HepG2 (cell line): ENCODE results near the gene TMEM86B. TPM values are rescaled to one million over a fixed set of nuclear protein-coding genes. Genes with fewer than 3 reads are reported as not detected.

Experiments used
- ATAC-seq: fragments of 200-7000 bp; cut with Tn5 transposase; 3 replicates; pipeline ENCODE4 v1.9.1; 2020; ENCODE audit warnings: mild to moderate bottlenecking, moderate library complexity
- BruUV-seq: library from RNA; stranded (reverse); fragments of 400-500 nt; replicated peaks from 2 replicates; lab custom pipeline; 2021; lab: Mats Ljungman, UMichigan
- CTCF ChIA-PET: fragments of 300-600 bp; formaldehyde crosslinking; extraction: SDS; loops from one replicate; lab custom pipeline; 2021; ENCODE audit warnings: low total read pairs, inconsistent platforms, low intra/inter-chr PET ratio; lab: Yijun Ruan, JAX
- POLR2A ChIA-PET: fragments of 350-600 bp; sonication (Branson Sonifier 250); formaldehyde crosslinking; loops from one replicate; lab custom pipeline; 2020; ENCODE audit warnings: antibody characterized with exemption, inconsistent platforms; lab: Yijun Ruan, JAX
- DNase-seq: peaks from one replicate; pipeline ENCODE4 v3.0.0-alpha.2; 2015; ENCODE audit warnings: low spot score
- FAIRE-seq: peaks from 3 replicates; lab custom pipeline; 2011; peaks lifted over from hg19 to GRCh38; lab: Jason Lieb, UNC
- H2AFZ ChIP-seq: one replicate; pipeline ENCODE4 v1.6.1; 2011; ENCODE audit warnings: low read length, inconsistent platforms
- H3K27ac ChIP-seq: fragments of 300-600 bp; 3 replicates; pipeline ENCODE4 v1.8.0; 2011; ENCODE audit warnings: mixed run types, mild to moderate bottlenecking, mixed read lengths, low read length, inconsistent platforms; ENCODE audit not compliant: insufficient read depth; ENCODE audit errors: extremely low read length
- H3K27me3 ChIP-seq, 2 experiments: fragments of 200-600 bp in 1 of 2; 2 replicates in 1 of 2; 3 replicates in 1 of 2; pipeline versions ENCODE4 v1.6.0 to v1.8.0; 2011; ENCODE audit warnings: low read length in 2 of 2, mild to moderate bottlenecking in 2 of 2, moderate library complexity in 2 of 2, inconsistent platforms in 1 of 2; ENCODE audit not compliant: insufficient read depth in 2 of 2, control insufficient read depth in 1 of 2
- H3K36me3 ChIP-seq, 2 experiments: fragments of 200-600 bp in 1 of 2; replicated peaks in 1 of 2; 2 replicates in 1 of 2; 3 replicates in 1 of 2; pipeline versions ENCODE4 v1.5.1 to v1.8.0; 2011; ENCODE audit warnings: low read length in 2 of 2, inconsistent platforms in 1 of 2; ENCODE audit not compliant: insufficient read depth in 2 of 2, control insufficient read depth in 1 of 2
- H3K4me1 ChIP-seq: 2 replicates; pipeline ENCODE4 v1.5.1; 2012; ENCODE audit warnings: low read length, inconsistent platforms; ENCODE audit not compliant: insufficient read depth
- H3K4me2 ChIP-seq: 2 replicates; pipeline ENCODE4 v1.6.0; 2011; ENCODE audit warnings: low read depth, low read length, inconsistent platforms
- H3K4me3 ChIP-seq, 3 experiments: fragments of 200-600 bp in 1 of 3; sonication (generic), shearing (Covaris generic) in 1 of 3; replicated peaks in 1 of 3; 2 replicates each; pipeline ENCODE4 v1.5.1; 2011 to 2016; ENCODE audit warnings: low read length in 3 of 3, inconsistent platforms in 2 of 3, low read depth in 2 of 3, mild to moderate bottlenecking in 2 of 3, control low read depth in 1 of 3, mixed read lengths in 1 of 3; ENCODE audit not compliant: insufficient read depth in 1 of 3
- H3K79me2 ChIP-seq: one replicate; pipeline ENCODE4 v1.6.1; 2011; ENCODE audit warnings: low read length, inconsistent platforms; ENCODE audit not compliant: insufficient read depth
- H3K9ac ChIP-seq: 2 replicates; pipeline ENCODE4 v1.6.0; 2011; ENCODE audit warnings: mild to moderate bottlenecking, low read depth, low read length, inconsistent platforms; ENCODE audit not compliant: insufficient read depth
- H3K9me3 ChIP-seq: 2 replicates; pipeline ENCODE4 v1.5.1; 2012; ENCODE audit warnings: mild to moderate bottlenecking, low read length
- H4K20me1 ChIP-seq: 2 replicates; pipeline ENCODE4 v1.6.0; 2011; ENCODE audit warnings: inconsistent platforms, mild to moderate bottlenecking, low read length, moderate library complexity; ENCODE audit not compliant: insufficient read depth
- ATRX ChIP-seq: sonication (generic); formaldehyde crosslinking; IDR thresholded peaks from 2 replicates; pipeline ENCODE4 v1.4.0; 2020; ENCODE audit warnings: missing genetic modification reagents, borderline replicate concordance
- BATF2 ChIP-seq: sonication (generic); formaldehyde crosslinking; IDR thresholded peaks from 2 replicates; pipeline ENCODE4 v1.8.0; 2022; ENCODE audit warnings: mild to moderate bottlenecking, missing genetic modification reagents, moderate library complexity
- CERS6 ChIP-seq: sonication (generic); formaldehyde crosslinking; IDR thresholded peaks from 2 replicates; pipeline ENCODE4 v1.5.0; 2020; ENCODE audit warnings: missing genetic modification reagents
- CTCF ChIP-seq: sonication (generic); formaldehyde crosslinking; IDR thresholded peaks from 2 replicates; pipeline ENCODE4 v1.5.0; 2020; ENCODE audit warnings: mild to moderate bottlenecking, missing genetic modification reagents, moderate library complexity
- HMGA1 ChIP-seq: sonication (generic); formaldehyde crosslinking; conservative IDR thresholded peaks from 2 replicates; pipeline ENCODE4 v1.4.0; 2020; ENCODE audit warnings: missing genetic modification reagents
- KAT2B ChIP-seq: fragments of 150-350 bp; IDR thresholded peaks from 2 replicates; pipeline ENCODE4 v1.6.1; 2014; ENCODE audit warnings: low read depth, low read length, borderline replicate concordance
- MLX ChIP-seq: IDR thresholded peaks from 2 replicates; pipeline ENCODE4 v1.6.1; 2016
- MNT ChIP-seq: fragments of 450-650 bp; IDR thresholded peaks from 2 replicates; pipeline ENCODE4 v1.6.1; 2016
- PCBP2 ChIP-seq: fragments of 200-400 bp; formaldehyde crosslinking; optimal IDR thresholded peaks from 2 replicates; pipeline ENCODE3; 2018; ENCODE audit warnings: low read length, low read depth; ENCODE audit not compliant: poor library complexity, severe bottlenecking
- RFX1 ChIP-seq: fragments of 450-650 bp; IDR thresholded peaks from 2 replicates; pipeline ENCODE4 v1.6.1; 2017
- SMYD3 ChIP-seq: sonication (generic); formaldehyde crosslinking; IDR thresholded peaks from 2 replicates; pipeline ENCODE4 v1.8.1; 2023; ENCODE audit warnings: mild to moderate bottlenecking, missing genetic modification reagents
- TMF1 ChIP-seq: sonication (generic); formaldehyde crosslinking; IDR thresholded peaks from 2 replicates; pipeline ENCODE4 v1.8.1; 2022; ENCODE audit warnings: low read depth, missing genetic modification reagents
- TP53 ChIP-seq: sonication (generic); formaldehyde crosslinking; conservative IDR thresholded peaks from 2 replicates; pipeline ENCODE4 v1.4.0; 2020; ENCODE audit warnings: missing genetic modification reagents
- ZFP37 ChIP-seq: sonication (generic); formaldehyde crosslinking; IDR thresholded peaks from 2 replicates; pipeline ENCODE4 v1.4.0; 2020; ENCODE audit warnings: missing genetic modification reagents, borderline replicate concordance
- ZNF350 ChIP-seq: sonication (generic); formaldehyde crosslinking; IDR thresholded peaks from 2 replicates; pipeline ENCODE4 v1.4.0; 2020; ENCODE audit warnings: mild to moderate bottlenecking, low read depth, missing genetic modification reagents, borderline replicate concordance
- ZNF496 ChIP-seq: sonication (generic); formaldehyde crosslinking; IDR thresholded peaks from 2 replicates; pipeline ENCODE4 v1.8.1; 2023; ENCODE audit warnings: mild to moderate bottlenecking, moderate library complexity, missing genetic modification reagents; ENCODE audit not compliant: insufficient replicate concordance
- ZNF780A ChIP-seq: sonication (generic); formaldehyde crosslinking; IDR thresholded peaks from 2 replicates; pipeline ENCODE4 v1.8.0; 2022; ENCODE audit warnings: mild to moderate bottlenecking, missing genetic modification reagents, moderate library complexity
- WGBS: methylation state at CpG from one replicate; pipeline ENCODE4 v1.1.6; 2017; ENCODE audit warnings: low lambda C conversion rate; 5-methylcytosine and 5-hydroxymethylcytosine counted together
- in situ Hi-C: cut with HindIII; loops from 2 replicates; pipeline ENCODE4 v1.10.0; 2017; ENCODE audit warnings: low pct_unique_long_range_greater_than_20kb; ENCODE audit not compliant: extremely low pct_ligation_motif_present
- intact Hi-C: fragments of 100-400 bp; cut with micrococcal nuclease; formaldehyde crosslinking; loops from one replicate; pipeline ENCODE4 v1.10.0; 2022; ENCODE audit not compliant: unreplicated experiment
- polyA plus RNA-seq, 8 experiments: library from polyadenylated mRNA; depleted of rRNA in 3 of 8; stranded (reverse) in 7 of 8; unstranded in 1 of 8; fragments of >200 nt; fragmentation: Illumina TruSeq in 4 of 8; extraction: Trizol in 4 of 8; gene quantifications; 2 replicates each; pipeline versions ENCODE4 v1.2.1 to v1.2.3, GENCODE V29; 2011 to 2016; ENCODE audit warnings: low read depth in 4 of 8, missing spikeins in 1 of 8, mixed read lengths in 1 of 8; ENCODE audit not compliant: insufficient read depth in 1 of 8
- total RNA-seq, 5 experiments: library from RNA; depleted of rRNA; stranded (reverse); fragments of >200 nt; fragmentation: Illumina TruSeq; extraction: Trizol; gene quantifications; 2 replicates each; pipeline ENCODE4 v1.2.3, GENCODE V29; 2016; ENCODE audit warnings: low read depth in 1 of 5

Gene TMEM86B
- total and polyA plus RNA-seq, 2 of the 13 experiments (the other 11 are each of a cell fraction or from before 2014, with no cell fraction given): 7.7 to 9.6 TPM

- no peak overlapping the region for H3K9ac ChIP-seq
- DNase-seq (no peak), FAIRE-seq (no peak), ATAC-seq (no peak)
- H3K27ac ChIP-seq: no peak overlapping the region
- peaks cover 11 to 36% of the 10 kb centered on the region in 2 experiments; a peak in 4 of 5 replicates for H3K36me3 ChIP-seq
- H3K4me1 ChIP-seq: peaks cover 66% of the 10 kb centered on the region
- WGBS: 96% methylated on average over 22 of the region's 23 CpGs
- no peak overlapping the region for H2AFZ ChIP-seq
- no peak overlapping the region for H3K4me2 ChIP-seq
- ChIA-PET POLR2A (interaction anchor here (1.4 to 1.8 kb wide), 2 partner anchors 26 to 47 kb away, joined by 3 to 6 read pairs; partner anchors contain the start of gene HSPBP1), CTCF (no interaction called here)
- H3K4me3 ChIP-seq: no peak overlapping the region
- H4K20me1 ChIP-seq: peaks cover 61% of the 10 kb centered on the region
- intact Hi-C loops (no loop called here), in situ Hi-C loops (no loop called here)
- peaks cover 89% of the 10 kb centered on the region for H3K79me2 ChIP-seq
- H3K9me3 ChIP-seq: no peaks in the 10 kb centered on the region
- no TSS peak for BruUV-seq
- TF ChIP-seq ZNF780A (CRISPR knock-in tag): no peak
- no peak for TF ChIP-seq HMGA1 (CRISPR knock-in tag)
- TF ChIP-seq ATRX (CRISPR knock-in tag): no peak
- no peak for TF ChIP-seq TP53 (CRISPR knock-in tag)
- TF ChIP-seq ZNF496 (CRISPR knock-in tag): no peak
- no peak for TF ChIP-seq TMF1 (CRISPR knock-in tag)
- no peak for TF ChIP-seq RFX1
- no peak for TF ChIP-seq BATF2
- no peak for TF ChIP-seq MLX (CRISPR knock-in tag)
- no peak for TF ChIP-seq ZFP37 (CRISPR knock-in tag)
- TF ChIP-seq CTCF: no peak
- no peak for TF ChIP-seq MNT
- no peak for TF ChIP-seq SMYD3 (CRISPR knock-in tag)
- TF ChIP-seq ZNF350 (CRISPR knock-in tag): no peak
- no peak for TF ChIP-seq PCBP2
- TF ChIP-seq KAT2B: no peak
- TF ChIP-seq CERS6 (CRISPR knock-in tag): no peak
- no peaks in the 10 kb centered on the region; a peak in 1 of 5 replicates for H3K27me3 ChIP-seq
Measured at GRCh38 chr19:55253842-55254624, 25.5 kb upstream of the TMEM86B start.
